KMS-11 (cell line): ENCODE results near the gene AADACL3.

Experiments used
- H2AFZ ChIP-seq: fragments of 200-600 bp; sonication (generic); 2 replicates; pipeline ENCODE4 v1.6.1; 2016; ENCODE audit warnings: antibody characterized with exemption, mixed run types, low read depth
- H3K27ac ChIP-seq: fragments of 200-600 bp; sonication (generic); 2 replicates; pipeline ENCODE4 v1.6.1; 2016; ENCODE audit warnings: mild to moderate bottlenecking, mixed run types
- H3K27me3 ChIP-seq: fragments of 200-600 bp; sonication (generic); 2 replicates; pipeline ENCODE4 v1.6.1; 2017; ENCODE audit warnings: mild to moderate bottlenecking, low read depth, mixed run types, moderate library complexity; ENCODE audit not compliant: insufficient read depth
- H3K36me3 ChIP-seq: fragments of 200-600 bp; sonication (generic); 2 replicates; pipeline ENCODE4 v1.6.1; 2017; ENCODE audit warnings: mild to moderate bottlenecking, mixed run types; ENCODE audit not compliant: insufficient read depth
- H3K4me1 ChIP-seq: fragments of 200-600 bp; sonication (generic); 2 replicates; pipeline ENCODE4 v1.6.1; 2016; ENCODE audit warnings: mild to moderate bottlenecking, low read depth, mixed run types; ENCODE audit not compliant: poor library complexity, severe bottlenecking
- H3K4me2 ChIP-seq: fragments of 200-600 bp; sonication (generic); 2 replicates; pipeline ENCODE4 v1.7.0; 2016; ENCODE audit warnings: mild to moderate bottlenecking, mixed run types
- H3K4me3 ChIP-seq: fragments of 200-600 bp; sonication (generic); IDR thresholded peaks from 2 replicates; pipeline ENCODE4 v1.6.1; 2017; ENCODE audit warnings: low read depth, low read length, mixed read lengths; ENCODE audit not compliant: insufficient read depth
- H3K79me2 ChIP-seq: fragments of 200-600 bp; sonication (generic); 2 replicates; pipeline ENCODE4 v1.6.1; 2016; ENCODE audit warnings: low read depth, mixed run types; ENCODE audit not compliant: insufficient read depth
- H3K9ac ChIP-seq: fragments of 200-600 bp; sonication (generic); 2 replicates; pipeline ENCODE4 v1.6.1; 2016; ENCODE audit warnings: mild to moderate bottlenecking, mixed run types
- H4K20me1 ChIP-seq: fragments of 200-600 bp; sonication (generic); 2 replicates; pipeline ENCODE4 v1.6.1; 2016; ENCODE audit warnings: mild to moderate bottlenecking, mixed run types; ENCODE audit not compliant: insufficient read depth
- CTCF ChIP-seq: fragments of 200-600 bp; sonication (generic); conservative IDR thresholded peaks from 2 replicates; pipeline ENCODE4 v1.6.1; 2017; ENCODE audit warnings: low read depth, mild to moderate bottlenecking, antibody characterized with exemption, low read length, moderate library complexity, mixed read lengths

AADACL3 gene

DNA sequence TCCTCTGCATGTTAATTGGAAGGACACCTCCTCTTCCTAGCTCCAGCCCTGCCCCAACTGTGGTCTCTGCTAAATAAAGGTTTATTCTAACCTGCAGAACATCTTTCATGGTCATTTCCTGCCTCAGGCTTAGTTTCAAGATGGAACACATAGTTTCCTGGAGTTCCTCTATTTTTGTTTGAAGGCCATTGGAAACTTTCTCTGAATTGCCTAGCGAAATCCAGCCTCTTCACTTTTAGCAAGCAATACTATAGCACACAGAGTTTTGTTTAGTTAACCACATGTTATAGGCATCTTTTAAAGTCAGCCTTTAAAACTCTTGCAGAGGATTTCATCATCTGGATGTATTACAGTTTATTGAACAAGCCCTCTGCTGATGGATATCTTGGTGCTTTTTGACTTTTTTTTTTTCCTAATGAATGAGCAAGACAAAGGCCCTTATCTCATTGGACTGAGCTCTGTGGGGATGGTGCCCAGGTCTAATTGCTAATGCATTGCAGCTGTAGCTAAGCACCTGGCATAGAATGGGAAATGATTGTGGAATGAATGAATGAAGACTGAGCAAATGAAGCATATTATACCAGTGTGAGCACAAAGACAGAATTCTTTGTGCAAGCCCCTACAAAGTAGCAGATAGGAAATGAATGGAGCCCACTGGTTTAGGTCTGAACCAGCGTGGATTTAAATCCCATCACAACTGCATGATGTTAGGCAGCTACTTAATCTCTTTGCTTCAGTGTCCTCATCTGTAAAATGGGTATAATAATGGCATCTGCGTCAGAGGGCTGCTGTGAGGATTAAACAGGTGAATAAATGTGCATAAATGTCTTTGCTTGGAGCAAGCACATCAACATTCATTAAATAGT is 29.4 kb downstream of the AADACL3 start:
- peak overlapping the region; percentile 5; the same call in 1 of the 2 replicates for H3K4me2 ChIP-seq
- H3K79me2 ChIP-seq = no peaks in the 10 kb centered on the region
- no peaks in the 10 kb centered on the region for H4K20me1 ChIP-seq
- TF ChIP-seq CTCF = no peak
- H3K4me1 ChIP-seq = peaks cover 17% of the 10 kb centered on the region
- peaks cover 59% of the 10 kb centered on the region; the same call in 1 of the 2 replicates for H3K27me3 ChIP-seq
- H3K27ac ChIP-seq = no peak overlapping the region
- no peak overlapping the region for H3K9ac ChIP-seq
- H2AFZ ChIP-seq = no peak overlapping the region
- no peaks in the 10 kb centered on the region for H3K36me3 ChIP-seq
- no peak overlapping the region for H3K4me3 ChIP-seq

- no peaks in the 10 kb centered on the region for H3K36me3 ChIP-seq
- H3K79me2 ChIP-seq = no peaks in the 10 kb centered on the region
- no peak within 1 kb of the TSS for H3K27ac ChIP-seq
- TF ChIP-seq CTCF = no peak
- no peak within 1 kb of the TSS for H3K9ac ChIP-seq
- H4K20me1 ChIP-seq = no peaks in the 10 kb centered on the region
- no peak within 1 kb of the TSS for H3K4me3 ChIP-seq
- peaks cover 17% of the 10 kb centered on the region for H3K4me1 ChIP-seq
- H3K27me3 ChIP-seq = peaks cover 55% of the 10 kb centered on the region; the same call in 1 of the 2 replicates
- peak within 1 kb of the TSS; percentile 5; the same call in 1 of the 2 replicates for H3K4me2 ChIP-seq
- H2AFZ ChIP-seq = no peak within 1 kb of the TSS
These were observed 30.0 kb downstream of the AADACL3 start, which contains the start of gene CFAP107 for GRCh38 chr1:12745992-12746323. Gene CFAP107 (plus strand): TSS chr1:12746200. CDS start chr1:12746431, 231 bp downstream.

DNA sequence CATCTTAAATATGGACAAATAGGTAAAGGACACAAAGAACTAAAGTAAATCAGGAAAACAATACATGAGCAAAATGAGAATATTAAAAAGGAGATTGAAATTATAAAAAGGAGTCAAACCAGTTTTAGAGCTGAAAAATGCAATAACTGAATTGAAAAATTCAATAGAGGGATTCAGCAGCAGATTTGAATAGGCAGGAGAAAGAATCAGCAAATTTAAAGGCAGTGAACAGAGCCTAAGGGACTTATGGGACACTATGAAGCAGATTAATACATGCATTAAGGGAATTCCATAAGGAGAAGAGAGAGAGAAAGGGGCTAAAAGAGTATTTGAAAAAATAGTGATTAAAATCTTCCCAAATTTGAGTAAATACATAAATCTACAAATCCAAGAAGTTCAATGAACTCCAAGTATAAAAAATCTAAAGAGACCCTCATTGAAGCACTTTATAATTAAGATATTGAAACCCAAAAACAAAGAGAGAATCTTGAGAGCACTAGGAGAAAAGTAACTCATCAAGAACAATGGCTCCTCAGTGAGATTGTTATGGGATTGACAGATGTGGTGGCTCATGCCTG is 33.0 kb downstream of the AADACL3 start:
- no peak overlapping the region for H3K27ac ChIP-seq
- H3K27me3 ChIP-seq = peaks cover 52% of the 10 kb centered on the region
- H4K20me1 ChIP-seq = no peaks in the 10 kb centered on the region
- no peak overlapping the region for H3K4me2 ChIP-seq
- H3K79me2 ChIP-seq = no peaks in the 10 kb centered on the region
- H3K36me3 ChIP-seq = no peaks in the 10 kb centered on the region
- TF ChIP-seq CTCF = no peak
- H2AFZ ChIP-seq = no peak overlapping the region
- H3K9ac ChIP-seq = no peak overlapping the region
- H3K4me3 ChIP-seq = no peak overlapping the region
- H3K4me1 ChIP-seq = peaks cover 17% of the 10 kb centered on the region

- no peak overlapping the region for H3K27ac ChIP-seq
- no peaks in the 10 kb centered on the region for H3K36me3 ChIP-seq
- H3K9ac ChIP-seq = no peak overlapping the region
- H2AFZ ChIP-seq = no peak overlapping the region
- no peaks in the 10 kb centered on the region for H3K4me1 ChIP-seq
- H3K27me3 ChIP-seq = peaks cover 42% of the 10 kb centered on the region
- no peaks in the 10 kb centered on the region for H3K79me2 ChIP-seq
- H3K4me2 ChIP-seq = no peak overlapping the region
- no peaks in the 10 kb centered on the region for H4K20me1 ChIP-seq
- no peak for TF ChIP-seq CTCF
- no peak overlapping the region for H3K4me3 ChIP-seq
These were observed 38.8 kb downstream of the AADACL3 start for GRCh38 chr1:12754738-12755137.
